Gastroesophageal sphincter (tissue), 4 donors: Measurements from ENCODE around the gene MIEN1. TPM values are rescaled to one million over a fixed set of nuclear protein-coding genes. Genes with fewer than 3 reads are reported as not detected.

Source experiments
- ATAC-seq: fragments of 150-250 bp; one replicate; pipeline ENCODE4 v1.9.1; 2016; ENCODE audit warnings: mild to moderate bottlenecking, moderate library complexity
- H3K27ac ChIP-seq, 4 donors: fragments of 200-600 bp; sonication (generic) in 3 of 4; 1 replicate in 3 of 4; 2 replicates in 1 of 4; pipeline ENCODE4 v1.5.1; 2016 to 2019
- H3K27me3 ChIP-seq: fragments of 200-600 bp; sonication (generic); one replicate; pipeline ENCODE4 v1.5.1; 2019
- H3K36me3 ChIP-seq, 2 donors: fragments of 200-600 bp; sonication (generic); one replicate each; pipeline ENCODE4 v1.5.1; 2019; ENCODE audit warnings: control low read depth in 1 of 2
- H3K4me1 ChIP-seq, 3 donors: fragments of 200-600 bp; sonication (generic); 1 replicate in 2 of 3; 2 replicates in 1 of 3; pipeline ENCODE4 v1.5.1; 2016 to 2019; ENCODE audit warnings: control low read depth in 2 of 3
- H3K4me3 ChIP-seq, 2 donors: fragments of 200-600 bp; sonication (generic); one replicate each; pipeline ENCODE4 v1.5.1; 2019; ENCODE audit warnings: mild to moderate bottlenecking in 1 of 2, moderate library complexity in 1 of 2
- H3K9me3 ChIP-seq, 3 donors: fragments of 200-600 bp; sonication (generic); one replicate each; pipeline ENCODE4 v1.5.1; 2017 to 2019; ENCODE audit warnings: control low read depth in 2 of 3
- EP300 ChIP-seq: sonication (generic); formaldehyde crosslinking; IDR thresholded peaks from one replicate; pipeline ENCODE4 v1.6.1; 2017; ENCODE audit warnings: antibody characterized with exemption, mild to moderate bottlenecking
- POLR2A ChIP-seq, 2 donors: fragments of 450-650 bp; IDR thresholded peaks; one replicate each; pipeline ENCODE4 v1.6.1; 2017; ENCODE audit warnings: antibody characterized with exemption in 2 of 2, mild to moderate bottlenecking in 2 of 2, moderate library complexity in 1 of 2
- POLR2AphosphoS5 ChIP-seq: sonication (generic); formaldehyde crosslinking; IDR thresholded peaks from one replicate; pipeline ENCODE4 v1.6.1; 2017; ENCODE audit warnings: antibody characterized with exemption
- WGBS, 2 donors: methylation state at CpG; one replicate each; pipeline ENCODE4 v1.1.5; 2018; ENCODE audit warnings: low coverage in 1 of 2; 5-methylcytosine and 5-hydroxymethylcytosine counted together
- total RNA-seq, 4 donors: library from RNA; depleted of rRNA; stranded (reverse); fragments of >200 nt; gene quantifications; one replicate each; pipeline ENCODE4 v1.1.0, GENCODE V29; 2016
- TF ChIP-seq, protein P1 (sequence below), 4 experiments: fragments of 200-600 bp in 2 of 4; fragments of 450-650 bp in 2 of 4; sonication (generic) in 1 of 4; IDR thresholded peaks; one replicate each; pipeline ENCODE4 v1.5.1; 2017 to 2019; ENCODE audit warnings: antibody characterized with exemption in 4 of 4, mild to moderate bottlenecking in 2 of 4, moderate library complexity in 2 of 4

The MIEN1 gene
- total RNA-seq, 4 donors from 2014 or later = 39.4 to 72.4 (median 45.2) TPM

- no peak for ATAC-seq
- Histone ChIP-seq H3K27me3 (peaks cover 44% of the 10 kb centered on the region), H3K9me3 (no peaks in the 10 kb centered on the region), H3K27ac (no peak overlapping the region), H3K4me3 (no peak overlapping the region), H3K36me3 (no peaks in the 10 kb centered on the region), H3K4me1 (no peaks in the 10 kb centered on the region)
- no CpG with 5 or more reads among the region's 4 CpGs for WGBS, 2 donors
- TF ChIP-seq EP300 (no peak), POLR2A (IDR thresholded peaks at IDR 0.05) (no peak), POLR2AphosphoS5 (no peak)
- TF ChIP-seq, protein P1, sequence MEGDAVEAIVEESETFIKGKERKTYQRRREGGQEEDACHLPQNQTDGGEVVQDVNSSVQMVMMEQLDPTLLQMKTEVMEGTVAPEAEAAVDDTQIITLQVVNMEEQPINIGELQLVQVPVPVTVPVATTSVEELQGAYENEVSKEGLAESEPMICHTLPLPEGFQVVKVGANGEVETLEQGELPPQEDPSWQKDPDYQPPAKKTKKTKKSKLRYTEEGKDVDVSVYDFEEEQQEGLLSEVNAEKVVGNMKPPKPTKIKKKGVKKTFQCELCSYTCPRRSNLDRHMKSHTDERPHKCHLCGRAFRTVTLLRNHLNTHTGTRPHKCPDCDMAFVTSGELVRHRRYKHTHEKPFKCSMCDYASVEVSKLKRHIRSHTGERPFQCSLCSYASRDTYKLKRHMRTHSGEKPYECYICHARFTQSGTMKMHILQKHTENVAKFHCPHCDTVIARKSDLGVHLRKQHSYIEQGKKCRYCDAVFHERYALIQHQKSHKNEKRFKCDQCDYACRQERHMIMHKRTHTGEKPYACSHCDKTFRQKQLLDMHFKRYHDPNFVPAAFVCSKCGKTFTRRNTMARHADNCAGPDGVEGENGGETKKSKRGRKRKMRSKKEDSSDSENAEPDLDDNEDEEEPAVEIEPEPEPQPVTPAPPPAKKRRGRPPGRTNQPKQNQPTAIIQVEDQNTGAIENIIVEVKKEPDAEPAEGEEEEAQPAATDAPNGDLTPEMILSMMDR (IDR thresholded peaks at IDR 0.05) = no peak
Observed at GRCh38 chr17:39747745-39748144, 17.4 kb upstream of the MIEN1 start.

DNA sequence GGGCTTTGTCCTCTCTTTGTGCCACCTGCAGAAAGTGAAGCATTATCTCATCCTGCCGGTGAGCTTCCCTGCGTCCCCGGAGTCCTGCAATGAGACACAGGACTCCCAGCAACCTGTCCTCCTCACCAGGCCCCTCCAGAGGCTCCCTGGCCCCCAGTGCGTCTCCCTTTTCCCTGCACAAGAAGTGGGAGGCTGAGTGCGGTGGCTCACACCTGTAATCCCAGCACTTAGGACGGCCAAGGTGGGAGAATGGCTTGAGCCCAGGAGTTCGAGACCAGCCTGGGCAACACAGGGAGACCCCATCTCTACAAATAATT, 15.8 kb upstream of the MIEN1 start:
- peaks cover 55% of the 10 kb centered on the region for H3K27me3 ChIP-seq
- no peak overlapping the region for H3K27ac ChIP-seq
- WGBS, 2 donors = 90% methylated on average over 2 of the region's 7 CpGs; no CpG with 5 or more reads in 1 of the 2 donors
- H3K4me3 ChIP-seq = no peak overlapping the region
- no peak for ATAC-seq
- H3K4me1 ChIP-seq = no peaks in the 10 kb centered on the region
- TF ChIP-seq, protein P1 (IDR thresholded peaks at IDR 0.05) = no peak
- TF ChIP-seq POLR2AphosphoS5 (no peak), EP300 (no peak), POLR2A (IDR thresholded peaks at IDR 0.05) (no peak)
- H3K9me3 ChIP-seq = no peaks in the 10 kb centered on the region
- no peaks in the 10 kb centered on the region for H3K36me3 ChIP-seq

- Histone ChIP-seq H3K9me3 (no peaks in the 10 kb centered on the region), H3K4me3 (no peak overlapping the region), H3K27ac (no peak overlapping the region), H3K4me1 (peaks cover 0 to under 1% (median 0%) of the 10 kb centered on the region in 3 donors), H3K36me3 (no peaks in the 10 kb centered on the region), H3K27me3 (peaks cover 55% of the 10 kb centered on the region)
- no peak for TF ChIP-seq EP300
- TF ChIP-seq POLR2AphosphoS5 = no peak
- TF ChIP-seq, protein P1 (IDR thresholded peaks at IDR 0.05) = no peak
- TF ChIP-seq POLR2A (IDR thresholded peaks at IDR 0.05) = no peak
- no CpG with 5 or more reads among the region's 23 CpGs for WGBS, 2 donors
- no peak for ATAC-seq
Observed at GRCh38 chr17:39745335-39746144, 15.2 kb upstream of the MIEN1 start.

- peaks cover 58% of the 10 kb centered on the region for H3K27me3 ChIP-seq
Observed at GRCh38 chr17:39744836-39745215, 14.5 kb upstream of the MIEN1 start.

More at GRCh38 chr17:39744836-39745215, 14.5 kb upstream of the MIEN1 start:
- Histone ChIP-seq H3K9me3 (no peaks in the 10 kb centered on the region), H3K4me3 (no peak overlapping the region), H3K36me3 (no peaks in the 10 kb centered on the region), H3K27ac (no peak overlapping the region), H3K4me1 (peaks cover 0 to 7% (median 2%) of the 10 kb centered on the region in 3 donors)
- ATAC-seq = no peak
- TF ChIP-seq, protein P1 (IDR thresholded peaks at IDR 0.05) = no peak
- TF ChIP-seq POLR2A (IDR thresholded peaks at IDR 0.05) = no peak
- TF ChIP-seq EP300 = no peak
- TF ChIP-seq POLR2AphosphoS5 = no peak
- WGBS, 2 donors = no CpG with 5 or more reads among the region's 8 CpGs
